Gastrocnemius medialis (tissue), 4 donors: ENCODE data around the gene UBA3. TPM values are rescaled to one million over a fixed set of nuclear protein-coding genes. Genes with fewer than 3 reads are reported as not detected.

Experiments used
- ATAC-seq, 2 donors: fragments of 150-250 bp; one replicate each; pipeline ENCODE4 v1.9.1; 2016
- DNase-seq, 2 donors: peaks; one replicate each; pipeline ENCODE4 v3.0.0-alpha.2; 2019
- H3K27ac ChIP-seq, 4 donors: fragments of 200-600 bp; sonication (generic); 1 replicate in 1 of 4; 2 replicates in 3 of 4; pipeline ENCODE4 v1.5.1; 2016 to 2018; ENCODE audit warnings: mild to moderate bottlenecking in 2 of 4, moderate library complexity in 1 of 4
- H3K27me3 ChIP-seq, 3 donors: fragments of 200-600 bp; sonication (generic) in 2 of 3; 1 replicate in 1 of 3; 2 replicates in 2 of 3; pipeline versions ENCODE4 v1.5.1 to v1.6.0; 2016 to 2019; ENCODE audit warnings: mild to moderate bottlenecking in 1 of 3, moderate library complexity in 1 of 3
- H3K36me3 ChIP-seq, 2 donors: fragments of 200-600 bp; sonication (generic) in 1 of 2; one replicate each; pipeline ENCODE4 v1.5.1; 2017 to 2018
- H3K4me1 ChIP-seq, 2 donors: fragments of 200-600 bp; sonication (generic) in 1 of 2; one replicate each; pipeline ENCODE4 v1.5.1; 2016 to 2017; ENCODE audit warnings: mild to moderate bottlenecking in 2 of 2
- H3K4me3 ChIP-seq, 4 donors: fragments of 200-600 bp; sonication (generic) in 3 of 4; 1 replicate in 1 of 4; 2 replicates in 3 of 4; pipeline ENCODE4 v1.5.1; 2016 to 2019; ENCODE audit warnings: mild to moderate bottlenecking in 2 of 4
- H3K9me3 ChIP-seq, 3 donors: fragments of 200-600 bp; sonication (generic) in 2 of 3; 1 replicate in 1 of 3; 2 replicates in 2 of 3; pipeline ENCODE4 v1.5.1; 2016 to 2019
- CTCF ChIP-seq, 5 experiments: fragments of 450-650 bp in 3 of 5; fragments of 200-600 bp in 2 of 5; sonication (generic) in 2 of 5; IDR thresholded peaks in 4 of 5; conservative IDR thresholded peaks in 1 of 5; 1 replicate in 4 of 5; 2 replicates in 1 of 5; pipeline ENCODE4 v1.5.1; 2016 to 2019; ENCODE audit warnings: antibody characterized with exemption in 5 of 5, mild to moderate bottlenecking in 3 of 5, moderate library complexity in 3 of 5
- POLR2A ChIP-seq, 2 donors: fragments of 450-650 bp; IDR thresholded peaks; one replicate each; pipeline ENCODE4 v1.6.1; 2017; ENCODE audit warnings: antibody characterized with exemption in 2 of 2, mild to moderate bottlenecking in 2 of 2, moderate library complexity in 2 of 2
- in situ Hi-C, 4 donors: fragments of 200-750 bp; cut with MboI; loops; one replicate each; pipeline versions ENCODE4 v1.15.0 to v1.8.0; 2017; ENCODE audit warnings: low sequenced_read_pairs in 4 of 4
- intact Hi-C: fragments of 100-400 bp; cut with DNase I; formaldehyde crosslinking; loops from one replicate; pipeline ENCODE4 v1.15.1; 2023; ENCODE audit warnings: low total_unique reads
- total RNA-seq, 4 donors: library from RNA; depleted of rRNA; stranded (reverse); fragments of >200 nt; gene quantifications; one replicate each; pipeline versions ENCODE4 v1.1.0 to v1.2.3, GENCODE V29; 2016

UBA3 gene
- total RNA-seq, 4 donors from 2014 or later = 29.3 to 42.2 (median 36.0) TPM

- intact Hi-C loops = loop anchor here (10.0 kb wide), 3 partner anchors 659 to 1939 kb away; no protein-coding TSS in a partner anchor
These were observed 46.1 kb upstream of the UBA3 start for GRCh38 chr3:69126216-69126615.

GRCh38 chr3:69122403-69122802 lies 42.2 kb upstream of the UBA3 start, which contains the start of gene LMOD3:
Gene LMOD3, minus strand, starts transcription at chr3:69122595. Its CDS starts 209 bp downstream, at chr3:69122386.
- ATAC-seq = peak; percentile 68 to 72

More at GRCh38 chr3:69126216-69126615, 46.1 kb upstream of the UBA3 start:
- no peak for DNase-seq
- Histone ChIP-seq H3K4me3 (no peak overlapping the region), H3K9me3 (no peaks in the 10 kb centered on the region), H3K36me3 (no peaks in the 10 kb centered on the region), H3K27ac (peak overlapping the region; percentile 48 to 95 (median 76)), H3K4me1 (peaks cover 41 to 50% of the 10 kb centered on the region in 2 donors), H3K27me3 (no peaks in the 10 kb centered on the region)
- no peak for ATAC-seq
- in situ Hi-C loops = no loop called here
- TF ChIP-seq POLR2A (IDR thresholded peaks at IDR 0.05) = no peak
- no peak for TF ChIP-seq CTCF (IDR thresholded peaks at IDR 0.05 in 4 of 5, conservative IDR thresholded peaks at IDR 0.05 in 1 of 5)

GRCh38 chr3:69121950-69122349 lies 41.8 kb upstream of the UBA3 start:
- H3K4me1 ChIP-seq = peaks cover 22 to 50% of the 10 kb centered on the region in 2 donors
- H3K9me3 ChIP-seq = no peaks in the 10 kb centered on the region
- intact Hi-C loops = loop anchor here (1.0 to 10.0 kb wide), 6 partner anchors 21 to 1943 kb away; no protein-coding TSS in a partner anchor
- TF ChIP-seq CTCF (IDR thresholded peaks at IDR 0.05 in 4 of 5, conservative IDR thresholded peaks at IDR 0.05 in 1 of 5) = no peak
- TF ChIP-seq POLR2A (IDR thresholded peaks at IDR 0.05) = no peak
- H3K4me3 ChIP-seq = peak overlapping the region; percentile 25 to 54 (median 48)
- H3K27ac ChIP-seq = peak overlapping the region; percentile 95 to 97 (median 96)
- H3K36me3 ChIP-seq = no peaks in the 10 kb centered on the region
- ATAC-seq (peak; percentile 52 to 64), DNase-seq (peak; percentile 53 to 56)
- H3K27me3 ChIP-seq = no peaks in the 10 kb centered on the region
- in situ Hi-C loops = no loop called here

More at GRCh38 chr3:69122403-69122802, 42.2 kb upstream of the UBA3 start, which contains the start of gene LMOD3:
- H3K36me3 ChIP-seq = no peaks in the 10 kb centered on the region
- peak within 1 kb of the TSS; percentile 95 to 97 (median 96) for H3K27ac ChIP-seq
- TF ChIP-seq POLR2A (IDR thresholded peaks at IDR 0.05) (peak; percentile 80 to 84), CTCF (IDR thresholded peaks at IDR 0.05 in 4 of 5, conservative IDR thresholded peaks at IDR 0.05 in 1 of 5) (no peak)
- no peaks in the 10 kb centered on the region for H3K9me3 ChIP-seq
- H3K4me3 ChIP-seq = peak within 1 kb of the TSS; percentile 25 to 54 (median 48)
- intact Hi-C loops = loop anchor here (2.0 to 10.0 kb wide), 4 partner anchors 20 to 1942 kb away; no protein-coding TSS in a partner anchor
- peaks cover 26 to 48% of the 10 kb centered on the region in 2 donors for H3K4me1 ChIP-seq
- DNase-seq = peak; percentile 74 to 81
- in situ Hi-C loops = no loop called here
- H3K27me3 ChIP-seq = no peaks in the 10 kb centered on the region

GRCh38 chr3:69121513-69121912 lies 41.3 kb upstream of the UBA3 start:
- in situ Hi-C loops = no loop called here
- H3K27me3 ChIP-seq = no peaks in the 10 kb centered on the region
- ATAC-seq (peak; percentile 40 to 45), DNase-seq (no peak)
- peaks cover 17 to 51% of the 10 kb centered on the region in 2 donors for H3K4me1 ChIP-seq
- TF ChIP-seq POLR2A (IDR thresholded peaks at IDR 0.05) (peak; percentile 28 to 45), CTCF (IDR thresholded peaks at IDR 0.05 in 4 of 5, conservative IDR thresholded peaks at IDR 0.05 in 1 of 5) (no peak)
- peak overlapping the region; percentile 95 to 97 (median 96) for H3K27ac ChIP-seq
- no peaks in the 10 kb centered on the region for H3K9me3 ChIP-seq
- peak overlapping the region; percentile 25 to 54 (median 48) for H3K4me3 ChIP-seq
- intact Hi-C loops = loop anchor here (1.0 to 10.0 kb wide), 5 partner anchors 28 to 1943 kb away; no protein-coding TSS in a partner anchor
- no peaks in the 10 kb centered on the region for H3K36me3 ChIP-seq
